Left ventricle myocardium superior (tissue), 1 donor: ENCODE results near the gene CLTCL1. TPM values are rescaled to one million over a fixed set of nuclear protein-coding genes. Genes with fewer than 3 reads are reported as not detected.
"Not testable (repeated sequence)": the region's sequence is repeated elsewhere in the genome, so short reads cannot be mapped to it uniquely, and the experiment has no call there.

Experiments
- ATAC-seq: fragments of 200-7000 bp; cut with Tn5 transposase; one replicate; pipeline ENCODE4 v1.9.1; 2020; ENCODE audit warnings: mild to moderate bottlenecking, moderate library complexity
- DNase-seq: peaks from one replicate; pipeline ENCODE4 v3.0.0-alpha.2; 2020
- intact Hi-C: fragments of 100-400 bp; cut with micrococcal nuclease; formaldehyde crosslinking; loops from one replicate; pipeline ENCODE4 v1.11.0; 2022
- total RNA-seq: library from RNA; stranded (reverse); fragmentation: NEBNext Ultra II Directional; extraction: Animal tissue kit (Norgen Biotek cat#: 25700); gene quantifications from one replicate; pipeline ENCODE4 v1.2.1, GENCODE V29; 2021
- donor health status: DM: no; HTN: yes; CAD: no; lungs with severe emphysema.

The CLTCL1 gene
- total RNA-seq, 1 donor from 2014 or later = 9.6 TPM

DNA sequence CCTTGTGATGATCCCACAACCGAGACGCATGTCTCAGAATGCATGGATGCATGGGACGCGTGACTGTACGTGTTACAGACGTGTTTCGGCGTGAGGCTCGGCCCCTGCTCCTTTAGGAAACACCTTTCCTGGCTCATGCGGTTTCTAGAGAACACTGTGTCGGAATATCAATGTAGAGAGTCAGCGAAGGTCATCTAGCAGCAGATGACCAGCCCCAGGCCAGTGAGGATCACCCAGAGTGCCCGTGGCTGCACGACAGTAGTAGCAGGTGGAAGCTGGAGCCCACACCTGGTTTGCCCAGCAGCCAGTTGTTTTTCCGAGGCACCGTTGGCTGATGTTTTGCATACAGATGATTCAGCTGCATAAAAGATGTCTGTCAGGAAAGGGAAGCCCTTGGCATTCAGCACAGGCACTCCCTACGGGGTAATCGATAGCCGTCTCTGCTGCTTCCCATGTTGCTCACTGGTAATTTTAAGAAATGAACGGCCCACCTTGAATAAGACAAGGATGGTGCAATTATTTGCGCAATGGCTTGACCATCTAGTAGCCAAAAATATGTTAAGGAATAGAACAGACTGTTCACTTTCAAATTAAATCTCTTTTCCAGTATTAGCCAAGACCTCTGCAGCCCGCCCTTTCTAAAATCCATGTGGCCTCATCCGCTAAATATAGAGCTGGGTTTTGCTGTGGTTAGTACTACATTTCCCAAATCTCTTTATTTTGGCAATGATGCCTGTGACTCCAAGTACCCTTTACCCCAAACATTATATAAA, 1.1 kb upstream of the CLTCL1 start:
- ATAC-seq (peak; percentile 6), DNase-seq (no peak)
- intact Hi-C loops = no loop called here

DNA sequence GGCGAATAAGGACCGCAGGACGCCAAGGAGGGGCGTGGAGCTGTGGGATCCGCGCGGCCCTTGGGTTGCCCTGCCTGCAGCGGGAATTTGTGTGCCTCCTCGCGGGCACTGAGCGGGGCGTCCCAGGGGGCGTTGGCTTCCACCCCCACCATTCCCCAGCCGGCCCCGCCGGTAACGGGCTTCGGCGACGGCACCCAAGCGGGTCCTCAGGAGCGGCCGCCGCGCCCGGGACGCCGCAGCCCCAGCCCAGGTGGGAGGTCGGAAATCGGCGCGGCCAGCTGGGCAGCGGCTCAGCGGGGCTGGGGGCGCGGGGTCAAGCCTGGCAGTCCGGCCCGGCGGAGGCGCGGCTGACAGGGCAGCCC, 320 bp downstream of the CLTCL1 start:
- peak; percentile 68 for DNase-seq
- ATAC-seq = peak; percentile 64
- intact Hi-C loops = no loop called here

DNA sequence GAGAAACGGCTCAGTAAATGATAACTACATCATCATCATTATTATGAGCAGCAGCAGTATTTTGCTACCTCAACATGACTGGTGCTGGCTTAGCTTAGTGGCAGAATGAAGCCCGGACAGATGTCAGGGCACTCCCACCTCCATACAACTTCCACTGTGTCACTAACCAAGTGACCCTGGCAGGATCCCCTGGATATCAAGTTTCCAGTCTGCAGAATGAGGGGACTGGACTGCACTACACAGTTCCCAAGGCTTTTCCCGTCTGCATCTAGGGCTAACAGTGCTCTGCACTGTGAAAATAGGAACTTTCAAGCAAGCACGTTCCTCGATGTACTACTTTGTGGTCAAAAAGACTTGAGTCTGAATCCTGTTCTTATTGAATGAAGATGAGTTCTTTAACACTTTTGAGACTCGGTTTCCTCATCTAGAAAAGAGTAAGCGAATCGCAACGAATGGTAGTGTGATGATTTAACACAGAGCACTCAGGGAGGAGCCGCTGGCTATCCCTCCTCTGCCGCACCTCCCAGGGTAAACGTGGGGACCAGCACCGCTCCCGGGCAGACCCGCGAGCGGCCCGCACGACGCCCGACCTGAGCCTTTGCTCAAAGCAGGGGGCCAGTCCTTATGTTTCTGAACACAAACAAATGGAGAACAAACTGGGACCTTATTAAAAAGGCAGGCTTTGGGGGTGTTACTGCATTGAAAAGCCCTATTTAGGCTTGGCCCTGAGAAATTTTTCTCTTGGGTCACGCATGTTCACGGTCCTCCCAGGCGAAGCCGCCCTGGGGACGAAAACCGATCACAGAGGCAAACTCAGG, 910 bp downstream of the CLTCL1 start:
- DNase-seq = peak; percentile 33
- intact Hi-C loops = no loop called here
- peak; percentile 27 for ATAC-seq

DNA sequence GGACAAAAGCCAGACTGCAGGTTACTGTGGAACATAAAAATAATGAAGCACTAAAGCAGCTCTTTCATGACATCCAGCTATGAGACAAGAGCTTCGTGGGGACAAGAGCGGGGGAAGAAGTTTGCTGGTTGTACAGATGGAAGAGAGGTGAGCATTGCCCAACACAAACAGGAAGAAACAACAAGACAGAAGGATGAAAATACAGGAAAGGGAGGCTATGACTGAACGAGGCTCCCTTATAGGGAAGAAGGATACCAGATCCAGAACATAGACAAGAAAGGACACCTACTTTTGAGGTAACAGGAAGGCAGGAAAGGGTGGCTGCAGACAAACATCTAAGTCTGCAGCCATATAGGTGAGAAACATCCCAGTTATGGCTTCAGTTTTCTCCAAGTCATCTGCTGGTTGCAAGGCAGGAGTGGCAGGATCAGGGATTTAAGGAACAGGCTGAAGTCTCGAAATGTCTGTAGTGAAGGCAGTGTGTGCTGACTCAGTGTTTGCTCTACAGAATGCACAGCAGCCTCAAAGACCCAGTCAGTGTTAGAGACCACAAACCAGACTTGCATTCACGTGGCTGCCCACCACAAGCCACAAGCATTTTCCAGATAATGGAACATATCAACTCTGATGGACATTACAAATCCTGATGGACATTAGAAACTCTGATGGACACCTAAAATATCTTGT, 1.9 kb downstream of the CLTCL1 start:
- no peak for DNase-seq
- intact Hi-C loops = no loop called here
- no peak for ATAC-seq

DNA sequence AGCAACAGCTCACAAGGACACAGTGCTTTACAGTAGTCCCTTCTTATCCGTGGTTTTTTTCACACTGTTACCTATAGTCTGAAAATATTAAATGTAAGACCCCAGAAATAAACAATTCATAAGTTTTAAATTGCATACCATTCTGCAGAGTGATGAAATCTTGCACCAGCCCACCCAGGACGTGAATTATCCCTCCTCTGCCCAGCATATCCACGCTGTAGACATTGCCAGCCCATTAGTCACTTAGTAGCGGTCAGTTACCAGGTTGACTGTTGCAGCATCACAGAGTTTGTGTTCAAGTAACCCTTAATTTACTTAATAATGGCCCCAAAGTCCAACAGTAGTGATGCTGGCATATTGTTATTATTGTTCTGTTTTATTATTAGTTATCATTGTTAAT, 3.6 kb downstream of the CLTCL1 start:
- intact Hi-C loops = no loop called here
- no peak for ATAC-seq
- no peak for DNase-seq

DNA sequence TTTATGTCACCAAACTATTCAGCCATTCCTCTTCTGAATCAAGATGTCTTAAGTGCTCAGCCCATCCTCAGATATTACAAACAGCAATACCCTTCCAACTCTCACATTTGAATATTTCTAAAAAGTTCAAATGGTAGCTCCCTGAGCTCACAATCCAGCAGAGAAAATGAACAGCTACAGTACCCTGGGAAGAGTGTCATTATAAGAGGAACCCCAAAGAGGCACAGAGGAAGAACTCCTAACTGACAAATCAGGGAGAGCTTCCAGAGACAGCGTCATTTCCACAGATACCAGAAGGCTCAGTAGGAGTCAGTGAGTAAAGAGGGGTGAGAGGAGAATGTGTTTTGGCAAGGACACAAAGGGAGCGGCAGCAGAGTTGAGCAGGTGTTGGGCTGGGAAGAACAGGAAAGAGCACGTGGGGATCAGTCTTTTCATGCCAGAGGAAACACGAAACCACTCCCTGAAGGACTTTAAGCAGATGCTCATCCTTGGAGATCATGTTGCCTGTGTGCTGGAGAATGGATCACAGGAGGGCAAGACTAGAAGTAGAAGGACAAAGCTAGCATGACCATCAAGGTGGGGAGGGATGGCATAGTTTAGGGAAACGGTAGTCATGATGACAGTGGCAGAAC, 4.3 kb downstream of the CLTCL1 start:
- intact Hi-C loops = no loop called here
- no peak for ATAC-seq
- no peak for DNase-seq

DNA sequence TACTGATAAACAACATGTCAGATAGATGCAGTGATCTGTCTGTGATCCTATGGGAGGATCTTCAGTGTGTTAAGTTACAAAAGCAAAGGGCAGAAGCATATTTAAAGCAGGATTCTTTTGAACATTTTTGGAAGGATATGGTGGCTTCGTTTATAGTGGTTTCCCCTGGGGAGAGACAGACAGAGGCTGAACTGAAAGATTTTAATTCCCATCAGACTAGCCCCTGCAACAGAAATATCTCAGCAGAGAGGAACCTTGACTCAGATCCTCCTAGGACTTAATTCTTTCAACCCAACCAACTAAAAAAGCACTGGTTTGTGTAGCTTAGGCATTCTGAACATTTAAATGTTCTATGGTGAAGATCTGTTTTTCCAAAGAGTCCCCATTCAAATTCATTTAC, 5.7 kb downstream of the CLTCL1 start:
- no peak for DNase-seq
- intact Hi-C loops = no loop called here
- peak; percentile 25 for ATAC-seq

DNA sequence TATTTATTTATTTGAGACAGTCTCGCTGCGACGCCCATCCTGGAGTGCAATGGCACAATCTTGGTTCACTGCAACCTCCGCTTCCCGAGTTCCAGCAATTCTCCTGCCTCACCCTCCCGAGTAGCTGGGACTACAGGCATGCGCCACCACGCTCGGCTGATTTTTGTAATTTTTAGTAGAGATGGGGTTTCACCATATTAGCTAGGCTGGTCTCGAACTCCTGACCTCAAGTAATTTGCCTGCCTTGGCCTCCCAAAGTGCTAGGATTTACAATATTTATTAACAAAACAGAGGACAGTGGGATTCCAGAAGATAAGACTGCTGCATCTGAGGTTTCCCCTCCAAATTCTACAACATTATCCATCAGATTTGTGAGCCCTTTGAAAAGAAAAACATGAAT, 12.4 kb downstream of the CLTCL1 start:
- intact Hi-C loops, ATAC-seq, DNase-seq: not testable (repeated sequence)

DNA sequence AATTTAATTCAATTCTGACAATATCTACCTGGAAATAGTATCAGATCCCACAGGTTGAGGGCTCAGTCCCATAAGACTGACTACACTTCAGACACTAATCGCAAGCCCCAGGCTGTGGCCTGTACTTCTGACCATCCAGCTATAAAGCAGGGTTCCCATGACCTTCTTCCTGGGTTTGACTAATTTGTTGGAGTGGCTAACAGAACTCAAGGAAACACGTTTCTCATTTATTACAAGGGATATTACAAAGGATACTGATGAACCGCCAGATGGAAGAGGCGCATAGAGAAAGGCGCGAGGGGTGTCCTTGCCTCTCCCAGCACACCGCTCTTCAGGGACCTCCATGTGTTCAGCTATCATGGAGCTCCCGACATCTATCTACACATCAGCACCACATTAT, 13.7 kb downstream of the CLTCL1 start:
- intact Hi-C loops = no loop called here
- ATAC-seq = no peak
- DNase-seq = no peak

DNA sequence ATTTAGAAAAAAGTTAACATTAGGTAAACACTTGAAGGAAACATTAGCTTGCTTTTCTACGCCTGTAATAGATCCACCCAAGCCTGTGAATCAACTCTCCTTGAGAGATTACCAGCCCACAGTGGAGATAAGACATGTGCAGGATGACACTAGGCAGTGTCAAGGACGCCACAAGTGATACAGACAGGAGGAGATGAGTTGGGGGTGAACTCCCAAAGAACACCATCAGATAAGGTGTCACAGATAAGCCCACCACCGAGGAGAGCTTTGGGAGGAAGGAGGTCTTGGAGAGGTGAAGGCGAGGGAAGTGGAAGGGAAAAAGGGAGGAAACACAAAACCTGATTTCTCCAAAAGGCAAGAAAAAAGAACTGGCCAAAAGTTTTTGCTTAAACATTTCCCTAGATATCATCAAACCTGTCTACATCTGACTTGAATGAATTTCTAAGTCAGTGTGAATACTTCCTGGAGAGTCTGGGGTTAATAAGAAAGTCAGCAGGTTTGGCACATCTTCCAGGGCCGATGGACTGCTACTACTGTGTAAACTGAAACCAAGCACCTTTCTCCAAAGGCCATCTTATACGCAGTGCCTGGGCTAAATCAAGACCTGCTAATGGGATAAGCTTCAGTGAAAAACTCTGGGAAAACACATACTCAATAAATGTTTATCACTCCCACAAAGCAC, 15.5 kb downstream of the CLTCL1 start:
- intact Hi-C loops = no loop called here
- ATAC-seq = peak; percentile 71
- DNase-seq = no peak

DNA sequence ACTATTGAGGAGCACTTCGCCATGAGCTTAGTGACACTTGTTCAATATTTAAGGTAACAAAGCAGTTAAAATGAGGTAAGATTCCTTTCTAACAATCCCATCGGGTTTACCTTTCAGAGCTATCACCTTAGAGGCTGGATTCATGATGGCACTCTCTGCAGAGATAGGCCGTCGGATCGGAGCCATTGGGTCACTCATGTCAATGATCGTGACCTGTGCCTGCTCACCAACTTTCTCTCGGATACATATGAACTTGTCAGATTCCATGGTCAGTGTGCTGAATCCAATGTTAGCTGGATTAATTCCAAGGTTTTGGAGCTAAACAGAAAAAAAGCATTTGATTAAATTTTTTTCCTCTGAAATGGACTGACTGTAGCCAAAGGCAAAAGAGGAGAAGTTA, 16.0 kb downstream of the CLTCL1 start:
- intact Hi-C loops = no loop called here

DNA sequence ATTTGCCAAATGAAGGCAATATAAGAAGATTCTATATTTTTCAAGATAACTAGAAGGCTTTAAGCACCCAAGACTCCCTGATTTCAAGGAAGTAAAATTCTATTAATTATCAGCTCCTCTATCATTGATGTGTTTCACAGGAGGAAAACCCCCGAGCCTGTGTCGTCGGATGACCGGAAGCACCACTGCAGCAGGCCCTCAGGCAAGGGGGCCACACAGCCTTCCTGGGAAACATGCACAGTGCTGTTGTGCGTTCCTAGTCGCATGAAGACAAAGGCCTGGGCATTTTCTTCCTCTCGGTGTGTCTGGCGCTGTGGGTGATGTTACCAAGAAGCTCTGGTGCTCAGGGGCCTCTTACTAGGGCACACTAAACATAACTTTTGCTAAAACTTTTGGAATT, 16.4 kb downstream of the CLTCL1 start:
- no peak for ATAC-seq
- DNase-seq = no peak
- intact Hi-C loops = no loop called here

More for the DNA sequence above, 16.0 kb downstream of the CLTCL1 start:
- ATAC-seq = no peak
- DNase-seq = no peak

DNA sequence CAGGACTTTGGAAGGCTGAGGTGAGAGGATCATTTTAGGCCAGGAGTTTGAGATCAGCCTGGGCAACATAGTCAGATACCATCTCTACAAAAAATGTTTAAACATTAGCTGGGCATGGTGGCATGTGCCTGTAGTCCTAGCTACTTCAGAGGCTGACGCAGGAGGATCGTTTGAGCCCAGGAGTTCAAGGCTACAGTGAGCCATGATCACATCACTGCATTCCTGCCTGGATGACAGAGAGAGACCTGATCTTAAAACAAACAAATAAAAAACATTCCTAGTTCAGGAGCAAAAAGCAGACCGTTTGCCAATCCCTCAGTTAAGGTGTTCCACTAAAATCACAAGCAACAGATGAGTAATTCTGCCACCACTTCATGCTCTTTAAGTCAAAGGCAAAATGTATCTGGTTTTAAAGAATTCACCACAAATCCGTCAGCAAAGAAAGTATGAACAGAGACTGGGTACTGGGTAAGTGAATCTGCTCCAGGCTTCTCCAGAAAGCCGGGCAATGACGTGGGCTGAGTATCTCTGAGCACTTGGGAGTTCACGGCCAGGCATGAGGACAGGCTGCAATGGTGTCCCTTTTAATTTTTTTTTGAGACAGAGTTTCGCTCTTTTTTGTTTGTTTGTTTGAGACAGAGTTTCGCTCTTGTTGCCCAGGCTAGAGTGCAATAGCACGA, 19.5 kb downstream of the CLTCL1 start:
- DNase-seq = no peak
- intact Hi-C loops = no loop called here
- no peak for ATAC-seq

DNA sequence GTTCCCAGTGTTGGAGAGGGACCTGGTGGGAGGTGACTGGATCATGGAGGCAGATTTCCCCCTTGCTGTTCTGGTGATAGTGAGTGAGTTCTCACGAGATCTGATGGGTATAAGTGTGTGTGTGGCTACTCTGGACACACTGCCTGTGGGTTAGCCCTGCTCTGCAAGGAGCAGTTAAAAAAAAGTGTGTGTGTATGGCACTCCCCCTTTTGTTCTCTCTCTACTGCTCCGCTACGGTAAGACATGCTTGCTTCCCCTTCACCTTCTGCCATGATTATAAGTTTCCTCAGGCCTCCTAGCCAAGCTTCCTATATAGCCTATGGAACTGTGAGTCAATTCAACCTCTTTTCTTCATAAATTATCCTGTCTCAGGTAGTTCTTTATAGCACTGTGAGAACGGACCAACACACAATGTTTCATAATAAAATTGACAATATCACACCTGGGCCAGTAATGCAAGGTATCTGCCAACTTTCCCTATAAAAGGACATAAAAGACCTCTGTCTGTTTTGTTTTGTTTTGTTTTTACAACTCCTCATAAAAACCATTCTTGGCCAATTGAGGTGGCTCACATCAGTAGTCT, 20.2 kb downstream of the CLTCL1 start:
- intact Hi-C loops = no loop called here
- ATAC-seq (no peak), DNase-seq (no peak)

DNA sequence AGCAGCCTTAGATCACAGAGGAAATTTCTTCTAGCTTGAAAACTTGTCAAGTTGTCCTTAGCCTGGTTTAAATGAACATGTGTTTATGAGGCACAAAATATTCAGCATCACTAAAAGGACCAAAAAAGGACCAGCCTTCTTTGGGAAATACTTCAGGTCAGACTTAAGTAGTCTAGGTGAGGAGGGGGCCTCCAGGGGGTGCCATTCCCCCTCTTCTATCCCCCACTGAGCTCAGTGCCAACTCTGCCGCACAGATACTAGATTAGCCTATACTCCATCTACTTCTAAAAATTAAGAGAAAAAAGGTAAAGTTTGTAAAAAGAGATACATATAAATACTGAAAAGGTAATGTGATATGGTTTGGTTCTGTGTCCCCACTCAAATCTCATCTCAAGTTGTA, 20.6 kb downstream of the CLTCL1 start:
- intact Hi-C loops = no loop called here
- ATAC-seq = no peak
- no peak for DNase-seq

DNA sequence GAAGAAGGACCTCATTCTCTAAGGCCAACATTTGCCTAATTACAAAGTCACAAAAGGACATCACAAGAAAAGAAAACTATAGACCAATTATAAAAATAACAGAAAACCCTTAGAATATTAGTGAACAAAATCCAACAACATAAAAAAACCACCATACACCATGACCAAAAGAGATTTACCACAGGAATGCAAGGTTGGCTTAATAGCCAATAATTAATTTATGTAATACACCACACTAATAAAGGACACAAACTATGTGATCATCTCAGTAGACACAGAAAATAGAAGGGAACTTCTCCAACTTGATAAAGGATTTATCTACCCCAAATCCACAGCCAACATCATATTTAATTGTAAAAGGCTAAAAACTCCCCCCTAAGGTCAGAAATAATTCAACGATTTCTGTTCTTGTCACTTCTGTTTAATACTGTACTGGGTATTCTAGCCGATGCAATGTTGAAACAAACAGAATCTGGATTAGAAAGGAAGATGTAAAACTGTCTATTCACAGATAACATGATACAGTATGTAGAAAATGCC, 24.9 kb downstream of the CLTCL1 start:
- ATAC-seq = no peak
- intact Hi-C loops = no loop called here
- no peak for DNase-seq

DNA sequence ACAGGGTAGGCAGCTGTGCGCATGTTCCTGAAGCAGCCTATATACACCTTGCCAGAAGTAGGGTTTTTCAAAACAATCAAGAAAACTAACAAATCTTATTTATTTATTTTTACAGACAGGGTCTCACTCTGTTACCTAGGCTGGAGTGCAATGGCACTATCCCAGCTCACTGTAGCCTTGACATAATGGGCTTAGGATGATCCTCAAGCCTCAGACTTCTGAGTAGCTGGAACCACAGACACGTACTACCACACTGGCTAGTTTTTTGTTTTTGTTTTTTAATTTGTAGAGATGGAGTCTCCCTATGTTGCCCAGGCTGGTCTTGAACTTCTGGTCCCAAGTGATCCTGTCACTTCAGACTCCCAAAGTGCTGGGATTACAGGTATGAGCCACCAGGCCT, 25.7 kb downstream of the CLTCL1 start:
- ATAC-seq (no peak), DNase-seq (no peak)
- intact Hi-C loops = no loop called here

DNA sequence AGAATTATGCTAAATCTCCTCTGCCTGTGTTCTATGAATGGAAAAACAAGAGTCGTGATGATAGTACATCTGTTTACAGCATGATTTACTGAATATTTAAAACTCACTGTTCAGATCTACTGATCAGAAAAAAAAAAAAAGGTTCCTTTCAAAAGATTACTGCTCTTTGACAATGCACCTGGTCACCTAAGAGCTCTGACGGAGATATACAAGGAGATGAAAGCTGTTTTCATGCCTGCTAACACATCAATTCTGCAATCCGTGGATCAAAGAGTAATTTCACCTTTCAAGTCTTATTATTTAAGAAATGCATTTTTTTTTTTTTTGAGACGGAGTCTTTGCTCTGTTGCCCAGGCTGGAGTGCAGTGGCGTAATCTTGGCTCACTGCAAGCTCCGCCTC, 30.7 kb downstream of the CLTCL1 start:
- intact Hi-C loops = no loop called here
- ATAC-seq = no peak
- DNase-seq = no peak
